SK-N-SH treated with all-trans-retinoic acid at 6 μM for 48 hours (cell line): Measurements from ENCODE around the gene SF3B3.

Experiments used
- ATAC-seq: fragments of 200-7000 bp; cut with Tn5 transposase; 3 replicates; pipeline ENCODE4 v1.9.1; 2020; ENCODE audit warnings: mild to moderate bottlenecking, moderate library complexity
- ARNTL ChIP-seq: fragments of 450-650 bp; formaldehyde crosslinking; IDR thresholded peaks from 2 replicates; pipeline ENCODE4 v1.5.0; 2020; ENCODE audit warnings: low read depth, mild to moderate bottlenecking, moderate library complexity, borderline replicate concordance
- BACH2 ChIP-seq: fragments of 250-450 bp; sonication (Bioruptor Pico); IDR thresholded peaks from 2 replicates; pipeline ENCODE4 v1.9.0; 2021; ENCODE audit warnings: mild to moderate bottlenecking, borderline replicate concordance
- CREB5 ChIP-seq: fragments of 250-450 bp; sonication (Bioruptor Pico); IDR thresholded peaks from 2 replicates; pipeline ENCODE4 v1.5.1; 2020; ENCODE audit warnings: low read depth, mild to moderate bottlenecking, moderate library complexity
- CSDC2 ChIP-seq: fragments of 250-450 bp; sonication (Bioruptor Pico); IDR thresholded peaks from 2 replicates; pipeline ENCODE4 v1.5.0; 2020; ENCODE audit warnings: mild to moderate bottlenecking, moderate library complexity
- CSRNP3 ChIP-seq: fragments of 250-450 bp; sonication (Bioruptor Pico); IDR thresholded peaks from 2 replicates; pipeline ENCODE4 v1.5.1; 2021; ENCODE audit warnings: mild to moderate bottlenecking, moderate library complexity
- ESRRG ChIP-seq: fragments of 250-450 bp; sonication (Bioruptor Pico); IDR thresholded peaks from 2 replicates; pipeline ENCODE4 v1.6.1; 2021; ENCODE audit warnings: mild to moderate bottlenecking
- GLIS3 ChIP-seq: fragments of 250-450 bp; sonication (Bioruptor Pico); IDR thresholded peaks from 2 replicates; pipeline ENCODE4 v1.5.0; 2020; ENCODE audit warnings: mild to moderate bottlenecking, moderate library complexity
- ISL1 ChIP-seq: fragments of 250-450 bp; sonication (Bioruptor Pico); IDR thresholded peaks from 2 replicates; pipeline ENCODE4 v2.1.2; 2022; ENCODE audit warnings: mild to moderate bottlenecking, moderate library complexity
- OSR1 ChIP-seq: fragments of 250-450 bp; sonication (Bioruptor Pico); IDR thresholded peaks from 2 replicates; pipeline ENCODE4 v1.8.0; 2022; ENCODE audit warnings: moderate library complexity, mild to moderate bottlenecking, inconsistent platforms
- PATZ1 ChIP-seq: fragments of 250-450 bp; sonication (Bioruptor Pico); IDR thresholded peaks from 2 replicates; pipeline ENCODE4 v1.8.0; 2020; ENCODE audit warnings: mild to moderate bottlenecking, moderate library complexity, borderline replicate concordance
- POU6F1 ChIP-seq: fragments of 250-450 bp; sonication (Bioruptor Pico); IDR thresholded peaks from 2 replicates; pipeline ENCODE4 v1.8.0; 2021; ENCODE audit warnings: low read depth, mild to moderate bottlenecking, moderate library complexity, borderline replicate concordance
- PPARA ChIP-seq: fragments of 250-450 bp; sonication (Bioruptor Pico); IDR thresholded peaks from 2 replicates; pipeline ENCODE4 v1.5.0; 2020; ENCODE audit warnings: mild to moderate bottlenecking, borderline replicate concordance
- RARB ChIP-seq: fragments of 250-450 bp; sonication (Bioruptor Pico); IDR thresholded peaks from 2 replicates; pipeline ENCODE4 v1.8.0; 2021; ENCODE audit warnings: mild to moderate bottlenecking, moderate library complexity
- SNAI2 ChIP-seq: fragments of 250-450 bp; sonication (Bioruptor Pico); IDR thresholded peaks from 2 replicates; pipeline ENCODE4 v1.5.0; 2020; ENCODE audit warnings: mild to moderate bottlenecking, moderate library complexity
- TCF4 ChIP-seq: fragments of 250-450 bp; sonication (Bioruptor Pico); IDR thresholded peaks from 2 replicates; pipeline ENCODE4 v1.8.0; 2021; ENCODE audit warnings: mild to moderate bottlenecking, moderate library complexity, borderline replicate concordance
- TOX ChIP-seq: fragments of 250-450 bp; sonication (Bioruptor Pico); IDR thresholded peaks from 2 replicates; pipeline ENCODE4 v1.8.0; 2021; ENCODE audit warnings: mild to moderate bottlenecking, moderate library complexity, borderline replicate concordance
- TSHZ2 ChIP-seq: fragments of 250-450 bp; sonication (Bioruptor Pico); IDR thresholded peaks from 2 replicates; pipeline ENCODE4 v1.5.0; 2020; ENCODE audit warnings: mild to moderate bottlenecking, moderate library complexity
- ZFP3 ChIP-seq: fragments of 250-450 bp; sonication (Bioruptor Pico); IDR thresholded peaks from 2 replicates; pipeline ENCODE4 v1.5.0; 2020; ENCODE audit warnings: mild to moderate bottlenecking, moderate library complexity
- ZFP30 ChIP-seq: fragments of 450-650 bp; formaldehyde crosslinking; IDR thresholded peaks from 2 replicates; pipeline ENCODE4 v1.5.0; 2022; ENCODE audit warnings: mild to moderate bottlenecking, moderate library complexity
- ZNF565 ChIP-seq: fragments of 450-650 bp; formaldehyde crosslinking; conservative IDR thresholded peaks from 2 replicates; pipeline ENCODE4 v1.5.0; 2020; ENCODE audit warnings: low read depth, mild to moderate bottlenecking, moderate library complexity
- ZNF8 ChIP-seq: fragments of 450-650 bp; formaldehyde crosslinking; IDR thresholded peaks from 2 replicates; pipeline ENCODE4 v1.5.0; 2020; ENCODE audit warnings: mild to moderate bottlenecking, moderate library complexity

SF3B3 gene

GRCh38 chr16:70570967-70571570 is 47.5 kb downstream of the SF3B3 start:
- no peak for TF ChIP-seq SNAI2 (CRISPR knock-in tag)
- no peak for TF ChIP-seq ARNTL (CRISPR knock-in tag)
- TF ChIP-seq, all 23 proteins: peak for 0
- ATAC-seq = no peak

- no peak for ATAC-seq
- TF ChIP-seq ZFP30 (CRISPR knock-in tag) = no peak
- TF ChIP-seq CREB5 (CRISPR knock-in tag) = no peak
- no peak for TF ChIP-seq TSHZ2
- TF ChIP-seq CSDC2 (CRISPR knock-in tag) = no peak
- TF ChIP-seq POU6F1 (CRISPR knock-in tag) = no peak
- no peak for TF ChIP-seq ARNTL (CRISPR knock-in tag)
- no peak for TF ChIP-seq PPARA (CRISPR knock-in tag)
- no peak for TF ChIP-seq CSRNP3 (CRISPR knock-in tag)
- no peak for TF ChIP-seq BACH2 (CRISPR knock-in tag)
- TF ChIP-seq OSR1 (CRISPR knock-in tag) = no peak
- no peak for TF ChIP-seq ZNF565
- TF ChIP-seq SNAI2 (CRISPR knock-in tag) = no peak
- TF ChIP-seq GLIS3 = no peak
- TF ChIP-seq ZNF8 (CRISPR knock-in tag) = no peak
- no peak for TF ChIP-seq ESRRG (CRISPR knock-in tag)
- TF ChIP-seq ISL1 (CRISPR knock-in tag) = no peak
- no peak for TF ChIP-seq TOX
- TF ChIP-seq TCF4 (CRISPR knock-in tag) = no peak
- no peak for TF ChIP-seq RARB (CRISPR knock-in tag)
- TF ChIP-seq PATZ1 (CRISPR knock-in tag) = no peak
These were observed 48.0 kb downstream of the SF3B3 start for GRCh38 chr16:70571623-70572022.

- ATAC-seq = no peak
- no peak for TF ChIP-seq ARNTL (CRISPR knock-in tag)
- no peak for TF ChIP-seq OSR1 (CRISPR knock-in tag)
- TF ChIP-seq ZFP3 (CRISPR knock-in tag) = no peak
- TF ChIP-seq PATZ1 (CRISPR knock-in tag) = no peak
- no peak for TF ChIP-seq TCF4 (CRISPR knock-in tag)
These were observed 48.7 kb downstream of the SF3B3 start for GRCh38 chr16:70572050-70572925.
